ENCODE data around the gene TOR1B.

The TOR1B gene

GRCh38 chr9:129857207-129857606, 54.2 kb downstream of the TOR1B start:
- POLR2A ChIA-PET = no interaction called here
- CTCF ChIA-PET = no interaction called here
- DNase-seq (ENCODE audit: extremely low spot score) = no peak
- TF ChIP-seq, protein P1, sequence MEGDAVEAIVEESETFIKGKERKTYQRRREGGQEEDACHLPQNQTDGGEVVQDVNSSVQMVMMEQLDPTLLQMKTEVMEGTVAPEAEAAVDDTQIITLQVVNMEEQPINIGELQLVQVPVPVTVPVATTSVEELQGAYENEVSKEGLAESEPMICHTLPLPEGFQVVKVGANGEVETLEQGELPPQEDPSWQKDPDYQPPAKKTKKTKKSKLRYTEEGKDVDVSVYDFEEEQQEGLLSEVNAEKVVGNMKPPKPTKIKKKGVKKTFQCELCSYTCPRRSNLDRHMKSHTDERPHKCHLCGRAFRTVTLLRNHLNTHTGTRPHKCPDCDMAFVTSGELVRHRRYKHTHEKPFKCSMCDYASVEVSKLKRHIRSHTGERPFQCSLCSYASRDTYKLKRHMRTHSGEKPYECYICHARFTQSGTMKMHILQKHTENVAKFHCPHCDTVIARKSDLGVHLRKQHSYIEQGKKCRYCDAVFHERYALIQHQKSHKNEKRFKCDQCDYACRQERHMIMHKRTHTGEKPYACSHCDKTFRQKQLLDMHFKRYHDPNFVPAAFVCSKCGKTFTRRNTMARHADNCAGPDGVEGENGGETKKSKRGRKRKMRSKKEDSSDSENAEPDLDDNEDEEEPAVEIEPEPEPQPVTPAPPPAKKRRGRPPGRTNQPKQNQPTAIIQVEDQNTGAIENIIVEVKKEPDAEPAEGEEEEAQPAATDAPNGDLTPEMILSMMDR (IDR thresholded peaks at IDR 0.05; ENCODE audit: control extremely low read depth, extremely low read depth, low read depth, missing control alignments) = no peak

DNA sequence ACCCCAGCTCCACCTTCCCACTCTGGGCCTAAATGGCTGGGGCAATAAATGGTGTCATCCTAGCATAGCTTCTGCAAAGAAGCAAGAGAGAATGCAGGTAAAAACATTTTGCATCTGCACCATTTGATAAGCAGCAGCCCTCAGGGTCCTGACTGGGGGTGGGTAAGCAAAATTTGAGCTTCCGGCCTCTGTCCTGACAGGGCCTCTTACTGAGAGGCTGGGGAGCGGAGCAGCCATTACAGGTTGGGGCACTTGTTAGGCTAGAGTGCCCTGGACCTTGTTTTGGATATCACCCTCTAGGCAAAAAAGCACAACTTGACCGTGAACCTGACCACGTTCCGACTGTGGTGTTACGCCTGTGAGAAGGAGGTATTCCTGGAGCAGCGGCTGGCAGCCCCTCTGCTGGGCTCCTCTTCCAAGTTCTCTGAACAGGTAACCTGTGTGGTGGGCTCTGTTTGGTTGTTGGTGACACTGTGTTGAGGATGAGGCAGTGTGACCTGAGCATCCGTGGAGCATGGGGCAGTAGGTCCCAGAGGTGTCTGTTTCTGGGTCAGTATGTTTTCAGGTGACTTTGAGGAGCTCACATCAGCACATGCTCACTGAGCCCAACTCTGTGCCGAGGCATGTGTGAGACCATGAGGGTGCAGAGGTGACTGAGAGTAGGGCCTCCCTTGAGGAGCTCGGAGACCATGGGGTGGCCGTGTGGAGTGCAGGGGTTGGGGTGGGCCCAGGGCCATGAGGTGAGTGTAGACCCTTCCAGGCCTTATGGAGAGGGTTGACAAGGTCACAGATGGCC, 55.4 kb downstream of the TOR1B start:
- TF ChIP-seq, protein P1 (IDR thresholded peaks at IDR 0.05; ENCODE audit: control extremely low read depth, extremely low read depth, low read depth, missing control alignments) = no peak
- ChIA-PET CTCF (interaction anchor here (1.1 kb wide), 1 partner anchor 9 kb away, joined by 3 read pairs; no protein-coding TSS in a partner anchor), POLR2A (no interaction called here)
- DNase-seq (ENCODE audit: extremely low spot score) = no peak

Data from GM10248 (cell line).